ENCODE measurements around the gene MAPT.
"Not testable (repeated sequence)": the region's sequence is repeated elsewhere in the genome, so short reads cannot be mapped to it uniquely, and the experiment has no call there.

MAPT gene

GRCh38 chr17:46019408-46019925 lies 125.1 kb downstream of the MAPT start:
- DNase-seq, result not testable (repeated sequence)

- no peak for DNase-seq
These were observed 125.8 kb downstream of the MAPT start for GRCh38 chr17:46020023-46020761.

GRCh38 chr17:46020998-46021397 lies 126.6 kb downstream of the MAPT start:
- DNase-seq, result no peak

GRCh38 chr17:46023366-46023765 lies 129.0 kb downstream of the MAPT start:
- DNase-seq, result not testable (repeated sequence)

GRCh38 chr17:46023783-46024388 lies 129.5 kb downstream of the MAPT start:
- no peak for DNase-seq

GRCh38 chr17:46024590-46024989 lies 130.2 kb downstream of the MAPT start:
- DNase-seq, result no peak

- DNase-seq, result no peak
These were observed 130.7 kb downstream of the MAPT start for GRCh38 chr17:46025060-46025459.

- DNase-seq, result peak; percentile 47
These were observed 131.3 kb downstream of the MAPT start for GRCh38 chr17:46025510-46026165.

- DNase-seq, result no peak
These were observed 132.1 kb downstream of the MAPT start for GRCh38 chr17:46026166-46027047.

GRCh38 chr17:46027048-46027975 lies 133.0 kb downstream of the MAPT start:
- DNase-seq, result peak; percentile 39

GRCh38 chr17:46027976-46028325 lies 133.6 kb downstream of the MAPT start:
- no peak for DNase-seq

GRCh38 chr17:46028374-46028773 lies 134.0 kb downstream of the MAPT start:
- DNase-seq, result no peak

GRCh38 chr17:46028981-46029565 lies 134.7 kb downstream of the MAPT start:
- DNase-seq, result no peak

- DNase-seq, result no peak
These were observed 135.3 kb downstream of the MAPT start for GRCh38 chr17:46029627-46030026.

GRCh38 chr17:46030752-46031151 lies 136.4 kb downstream of the MAPT start:
- no peak for DNase-seq

- DNase-seq, result no peak
These were observed 137.1 kb downstream of the MAPT start for GRCh38 chr17:46031440-46031839.

GRCh38 chr17:46031920-46032319 lies 137.6 kb downstream of the MAPT start:
- no peak for DNase-seq

GRCh38 chr17:46032909-46033308 lies 138.6 kb downstream of the MAPT start:
- no peak for DNase-seq

GRCh38 chr17:46033392-46033791 lies 139.0 kb downstream of the MAPT start:
- DNase-seq, result no peak

- DNase-seq, result no peak
These were observed 140.9 kb downstream of the MAPT start for GRCh38 chr17:46035112-46035818.

GRCh38 chr17:46036491-46036890 lies 142.1 kb downstream of the MAPT start:
- DNase-seq, result no peak
